GM18951 (cell line): ENCODE results near the gene CRYBA1.
"Not testable (repeated sequence)": the region's sequence is repeated elsewhere in the genome, so short reads cannot be mapped to it uniquely, and the experiment has no call there.

ENCODE experiments used
- POLR2A ChIP-seq: IDR thresholded peaks from 4 replicates; pipeline ENCODE4 v1.6.1; 2011; ENCODE audit warnings: mild to moderate bottlenecking; ENCODE audit not compliant: insufficient read length, insufficient read depth; ENCODE audit errors: extremely low read depth
- in situ Hi-C: fragments of 300-500 bp; cut with MboI; formaldehyde crosslinking; loops from one replicate; pipeline ENCODE4 v1.12.0; 2022; ENCODE audit warnings: low sequenced_read_pairs, mixed read lengths, inconsistent platforms; ENCODE audit not compliant: unreplicated experiment

Gene CRYBA1

DNA sequence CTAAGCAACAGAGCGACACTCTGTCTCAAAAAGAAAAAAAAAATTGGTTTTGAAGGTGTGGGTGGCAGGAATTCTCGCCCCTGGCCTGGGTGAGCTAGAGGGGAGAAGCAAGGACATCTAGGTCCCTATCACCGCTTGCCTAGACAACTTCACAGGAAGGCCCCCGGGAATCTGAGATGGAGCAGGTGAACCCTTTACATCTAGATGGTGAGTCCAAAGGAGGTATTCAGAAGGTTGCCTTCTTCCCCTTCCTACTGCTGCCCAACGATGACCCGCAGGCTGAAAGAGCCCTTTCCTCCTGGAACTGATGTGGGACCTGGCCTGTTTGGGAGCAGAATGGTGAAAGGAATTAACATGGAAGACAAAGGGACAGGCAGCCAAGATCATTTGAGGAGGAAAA, 1.3 kb upstream of the CRYBA1 start:
- no peak for TF ChIP-seq POLR2A
- in situ Hi-C loops, result no loop called here

- in situ Hi-C loops, result no loop called here
- TF ChIP-seq POLR2A, result no peak
These were observed 560 bp downstream of the CRYBA1 start for GRCh38 chr17:29247219-29247618.

- TF ChIP-seq POLR2A, result no peak
- in situ Hi-C loops, result no loop called here
These were observed 2.2 kb downstream of the CRYBA1 start for GRCh38 chr17:29248845-29249244.

DNA sequence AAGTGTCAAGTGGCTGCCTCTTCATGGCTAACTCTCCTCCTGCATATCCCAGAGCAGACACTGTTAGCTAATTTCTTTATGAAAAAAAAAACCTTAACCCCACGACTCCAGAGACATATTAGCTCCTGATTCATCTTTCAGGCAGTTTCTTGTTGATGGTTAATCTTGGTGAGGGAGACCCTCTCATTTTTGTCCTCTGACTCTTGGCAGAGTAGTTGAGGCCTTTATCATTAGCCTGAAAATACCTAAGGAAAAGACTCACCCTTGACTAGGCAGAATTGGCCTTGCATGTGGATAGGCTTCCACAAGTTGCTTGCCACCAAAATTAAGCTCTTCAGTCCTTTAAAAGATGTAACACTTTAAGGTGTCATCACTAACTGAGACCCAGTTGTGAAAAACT, 4.0 kb downstream of the CRYBA1 start:
- no peak for TF ChIP-seq POLR2A
- in situ Hi-C loops, result no loop called here

DNA sequence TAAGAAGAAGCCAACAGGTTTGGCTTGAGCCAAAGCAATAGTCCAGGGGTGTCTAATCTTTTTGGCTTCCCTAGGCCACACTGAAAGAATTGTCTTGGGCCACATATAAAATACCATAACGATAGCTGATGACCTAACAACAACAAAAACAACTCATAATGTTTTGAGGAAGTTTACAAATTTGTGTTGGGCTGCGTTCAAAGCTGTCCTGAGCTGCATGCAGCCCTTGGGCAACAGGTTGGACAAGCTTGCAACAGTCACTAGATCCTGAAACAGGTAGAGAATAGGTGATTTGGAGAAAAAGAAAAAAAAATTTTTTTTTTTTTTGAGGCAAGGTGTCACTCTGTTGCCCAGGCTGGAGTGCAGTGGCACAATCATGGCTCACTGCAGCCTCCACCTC, 4.5 kb downstream of the CRYBA1 start:
- no peak for TF ChIP-seq POLR2A
- in situ Hi-C loops, result no loop called here

GRCh38 chr17:29252101-29252791, 5.6 kb downstream of the CRYBA1 start:
- in situ Hi-C loops, result no loop called here

GRCh38 chr17:29253037-29253436, 6.4 kb downstream of the CRYBA1 start:
- no peak for TF ChIP-seq POLR2A
- in situ Hi-C loops, result no loop called here

More at GRCh38 chr17:29252101-29252791, 5.6 kb downstream of the CRYBA1 start:
- TF ChIP-seq POLR2A, result no peak

GRCh38 chr17:29255926-29256522, 9.4 kb downstream of the CRYBA1 start:
- TF ChIP-seq POLR2A, result no peak
- in situ Hi-C loops, result no loop called here

- no peak for TF ChIP-seq POLR2A
- in situ Hi-C loops, result no loop called here
These were observed 10.2 kb downstream of the CRYBA1 start for GRCh38 chr17:29256735-29257466.

DNA sequence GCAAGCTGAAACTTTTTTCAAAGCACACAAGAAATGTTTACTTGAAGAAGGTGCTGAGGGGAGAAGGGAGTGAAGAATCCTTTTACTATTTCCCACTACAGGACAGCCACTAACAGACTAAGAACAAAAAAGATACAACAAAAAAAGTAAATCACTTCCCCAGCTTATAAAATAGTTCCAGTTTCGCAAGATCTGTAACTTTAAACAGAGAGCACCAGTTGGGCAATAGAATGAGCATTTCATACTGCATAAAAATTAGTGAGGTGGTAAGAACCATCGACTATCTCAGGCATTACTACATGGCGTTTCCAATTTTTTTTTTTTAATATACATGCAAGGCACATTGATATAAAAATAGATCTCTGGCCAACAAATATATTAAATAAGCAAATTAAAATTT, 11.1 kb downstream of the CRYBA1 start:
- in situ Hi-C loops, result no loop called here
- no peak for TF ChIP-seq POLR2A

DNA sequence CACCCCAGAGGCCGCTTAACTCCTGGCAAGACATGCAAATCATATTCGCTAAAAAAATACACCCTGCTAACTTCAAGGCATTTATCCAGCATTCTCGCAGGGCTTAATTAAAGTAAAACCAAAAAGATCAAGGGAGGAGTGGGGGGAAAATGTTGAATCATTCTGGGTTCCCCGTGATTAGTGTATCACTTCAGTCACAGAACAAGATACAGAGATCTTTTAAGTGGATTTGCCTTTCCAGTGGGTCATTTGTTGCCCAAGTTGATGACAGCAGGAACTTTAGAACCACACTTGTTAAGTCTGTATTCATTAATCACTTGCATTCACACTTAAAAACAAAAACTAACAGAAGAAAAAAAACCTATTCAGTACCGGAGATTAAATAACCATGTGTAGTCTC, 17.3 kb downstream of the CRYBA1 start:
- in situ Hi-C loops, result no loop called here
- no peak for TF ChIP-seq POLR2A

- in situ Hi-C loops, result not testable (repeated sequence)
These were observed 25.3 kb downstream of the CRYBA1 start for GRCh38 chr17:29271980-29272379.

DNA sequence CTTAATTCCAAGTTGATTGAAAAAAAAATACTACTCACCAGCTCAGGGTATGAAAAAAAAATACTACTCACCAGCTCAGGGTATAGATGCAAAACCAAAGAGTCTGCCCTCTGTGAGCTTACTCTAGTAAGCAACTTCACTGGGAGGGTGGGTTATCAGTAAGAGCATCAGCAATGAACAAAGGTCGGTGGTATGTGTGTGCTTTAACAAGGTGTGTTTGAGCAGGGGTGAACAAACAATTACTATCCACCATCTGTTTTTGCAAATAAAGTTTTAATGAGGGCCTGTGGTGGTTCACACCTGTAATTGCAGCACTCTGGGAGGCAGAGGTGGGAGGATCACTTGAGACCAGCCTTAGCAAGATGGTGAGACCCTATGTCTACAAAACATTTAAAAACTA, 27.3 kb downstream of the CRYBA1 start:
- TF ChIP-seq POLR2A, result no peak
- in situ Hi-C loops, result no loop called here

DNA sequence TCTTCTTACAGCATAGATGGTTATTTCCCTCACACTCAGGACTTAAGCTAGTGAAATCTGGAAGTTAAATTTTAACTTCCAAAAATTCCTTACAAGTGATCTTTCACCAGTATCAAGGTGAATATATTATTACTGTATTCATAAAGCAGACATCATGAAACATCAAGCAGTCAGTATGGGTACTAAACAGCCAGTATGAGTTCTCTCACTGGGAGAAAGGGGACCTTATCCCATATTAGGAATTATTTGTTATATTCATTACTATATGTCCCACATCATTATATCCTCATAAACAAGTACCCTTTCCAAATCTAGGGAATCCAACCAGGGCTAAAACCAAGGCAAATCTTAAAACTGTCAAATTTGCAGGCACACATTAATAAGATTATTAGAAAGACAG, 32.0 kb downstream of the CRYBA1 start:
- TF ChIP-seq POLR2A, result no peak
- in situ Hi-C loops, result no loop called here
